Neutrophil (primary cell): Measurements from ENCODE around the gene PLXNB2.

Experiments
- H3K27ac ChIP-seq: fragments of 200-600 bp; sonication (generic); 2 replicates; pipeline ENCODE4 v1.5.1; 2016; ENCODE audit warnings: mild to moderate bottlenecking, moderate library complexity
- H3K27me3 ChIP-seq: fragments of 200-600 bp; sonication (generic); 2 replicates; pipeline ENCODE4 v1.6.0; 2016; ENCODE audit warnings: mild to moderate bottlenecking
- H3K36me3 ChIP-seq: fragments of 200-600 bp; sonication (generic); 2 replicates; pipeline ENCODE4 v1.5.1; 2017
- H3K4me1 ChIP-seq, 2 experiments: fragments of 200-600 bp in 1 of 2; sonication (generic) in 1 of 2; 1 replicate in 1 of 2; 2 replicates in 1 of 2; pipeline versions ENCODE4 v1.5.1 to v1.6.1; 2013 to 2016; ENCODE audit warnings: low read depth in 1 of 2, low read length in 1 of 2, mild to moderate bottlenecking in 1 of 2, moderate library complexity in 1 of 2; ENCODE audit not compliant: control insufficient read depth in 1 of 2, insufficient read depth in 1 of 2
- H3K4me3 ChIP-seq, 2 experiments: fragments of 200-600 bp in 1 of 2; sonication (generic) in 1 of 2; 1 replicate in 1 of 2; 2 replicates in 1 of 2; pipeline ENCODE4 v1.5.1; 2013 to 2016; ENCODE audit warnings: low read depth in 1 of 2, low read length in 1 of 2, mild to moderate bottlenecking in 1 of 2, moderate library complexity in 1 of 2
- H3K9me3 ChIP-seq: fragments of 200-600 bp; sonication (generic); 2 replicates; pipeline ENCODE4 v1.5.1; 2016
- TF ChIP-seq, protein P1 (sequence below): fragments of 200-600 bp; sonication (generic); IDR thresholded peaks from 2 replicates; pipeline ENCODE4 v1.5.1; 2016; ENCODE audit warnings: antibody characterized with exemption

The PLXNB2 gene

DNA sequence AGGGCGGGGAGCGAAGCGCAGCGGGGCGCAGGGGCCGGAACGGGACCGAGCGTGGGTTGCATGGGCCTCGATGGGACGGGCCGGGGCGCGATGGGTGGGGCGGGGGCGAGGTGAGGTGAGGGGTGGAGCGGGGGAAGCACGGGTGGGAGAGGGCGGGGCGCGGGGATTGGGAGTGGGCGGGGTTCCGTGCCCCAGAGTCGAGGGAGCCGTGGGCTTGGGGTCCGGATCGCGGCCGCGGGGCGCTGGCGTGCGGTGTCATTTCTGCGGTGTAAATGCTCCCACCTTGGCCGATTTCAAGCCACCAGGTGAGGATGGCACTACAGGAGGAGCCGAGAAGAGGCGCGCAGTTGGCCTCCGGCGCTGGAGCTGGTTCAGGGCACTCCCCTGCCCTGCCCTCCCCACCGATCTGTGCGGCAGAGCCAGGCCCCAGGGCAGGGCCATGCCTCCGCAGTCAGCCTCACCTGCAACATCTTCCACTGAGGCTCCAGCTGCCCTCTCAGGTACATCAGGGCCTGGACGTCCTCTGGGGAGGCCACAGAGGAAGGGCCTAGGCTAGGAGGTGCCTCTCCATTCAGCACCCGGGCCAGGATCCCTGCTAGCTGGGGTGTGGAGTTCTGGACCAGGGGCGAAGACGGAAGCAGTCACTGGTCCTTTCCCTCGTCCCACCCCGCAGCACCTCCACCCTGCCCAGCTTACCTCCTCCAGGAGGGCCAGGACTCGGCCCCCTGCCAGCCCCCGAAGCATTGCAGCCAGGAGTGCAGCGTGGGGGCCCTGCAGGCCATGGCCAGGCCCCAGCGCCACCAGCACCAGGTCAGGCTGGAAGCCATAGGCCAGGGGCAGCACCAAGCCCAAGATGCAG, 62.0 kb downstream of the PLXNB2 start:
- TF ChIP-seq, protein P1, sequence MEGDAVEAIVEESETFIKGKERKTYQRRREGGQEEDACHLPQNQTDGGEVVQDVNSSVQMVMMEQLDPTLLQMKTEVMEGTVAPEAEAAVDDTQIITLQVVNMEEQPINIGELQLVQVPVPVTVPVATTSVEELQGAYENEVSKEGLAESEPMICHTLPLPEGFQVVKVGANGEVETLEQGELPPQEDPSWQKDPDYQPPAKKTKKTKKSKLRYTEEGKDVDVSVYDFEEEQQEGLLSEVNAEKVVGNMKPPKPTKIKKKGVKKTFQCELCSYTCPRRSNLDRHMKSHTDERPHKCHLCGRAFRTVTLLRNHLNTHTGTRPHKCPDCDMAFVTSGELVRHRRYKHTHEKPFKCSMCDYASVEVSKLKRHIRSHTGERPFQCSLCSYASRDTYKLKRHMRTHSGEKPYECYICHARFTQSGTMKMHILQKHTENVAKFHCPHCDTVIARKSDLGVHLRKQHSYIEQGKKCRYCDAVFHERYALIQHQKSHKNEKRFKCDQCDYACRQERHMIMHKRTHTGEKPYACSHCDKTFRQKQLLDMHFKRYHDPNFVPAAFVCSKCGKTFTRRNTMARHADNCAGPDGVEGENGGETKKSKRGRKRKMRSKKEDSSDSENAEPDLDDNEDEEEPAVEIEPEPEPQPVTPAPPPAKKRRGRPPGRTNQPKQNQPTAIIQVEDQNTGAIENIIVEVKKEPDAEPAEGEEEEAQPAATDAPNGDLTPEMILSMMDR = no peak
- Histone ChIP-seq H3K27me3 (no peaks in the 10 kb centered on the region), H3K9me3 (no peaks in the 10 kb centered on the region), H3K27ac (peak overlapping the region; percentile 88), H3K4me3 (peak overlapping the region; percentile 72 to 86), H3K4me1 (peaks cover 62 to 69% of the 10 kb centered on the region in 2 experiments), H3K36me3 (peaks cover 42% of the 10 kb centered on the region)

DNA sequence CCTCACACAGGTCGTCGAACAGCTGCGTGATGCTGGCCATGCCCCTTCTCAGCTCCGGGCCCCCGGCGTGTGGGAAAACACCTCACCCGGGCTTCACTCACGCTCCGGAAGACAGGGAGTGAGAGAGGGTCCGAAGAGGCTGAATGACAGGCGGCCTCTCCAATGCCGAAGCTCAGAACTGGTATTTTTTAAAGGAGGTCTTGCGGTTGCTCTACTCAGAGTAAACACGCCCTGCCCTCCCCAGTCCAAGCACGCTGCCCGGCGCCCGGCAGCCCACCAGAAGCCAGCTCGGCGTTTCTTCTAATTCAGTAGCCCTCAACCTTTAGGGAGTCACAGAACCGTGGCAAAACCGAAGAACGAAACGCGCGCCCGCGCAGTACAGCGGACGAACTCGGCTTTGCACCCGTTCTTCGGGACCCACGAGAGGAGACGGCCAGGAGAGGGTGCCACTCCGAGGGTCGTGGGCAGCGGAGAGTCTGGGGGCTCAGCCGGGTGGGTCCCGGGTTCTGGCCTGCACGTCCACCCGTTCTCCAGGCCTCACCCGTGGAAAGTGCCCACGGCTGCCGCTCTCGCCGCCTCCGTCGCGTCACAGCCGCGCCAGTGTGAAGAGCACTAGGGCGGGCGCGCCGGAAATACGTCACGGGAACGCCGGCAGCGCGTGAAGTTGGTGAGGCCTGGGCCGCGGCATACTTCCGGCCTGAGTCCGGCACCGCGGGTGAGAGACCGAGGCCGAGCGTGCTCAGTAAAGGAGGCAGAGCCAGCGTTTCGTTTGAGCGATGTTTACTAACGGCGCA, 62.8 kb downstream of the PLXNB2 start, which contains the start of gene TUBGCP6:
TUBGCP6 (minus strand) TSS at position 604 of the 794 bp plus-strand sequence; CDS start at position 40, 564 bp downstream.
- Histone ChIP-seq H3K27ac (peak within 1 kb of the TSS; percentile 88), H3K9me3 (no peaks in the 10 kb centered on the region), H3K27me3 (no peaks in the 10 kb centered on the region), H3K4me1 (peaks cover 54 to 61% of the 10 kb centered on the region in 2 experiments), H3K36me3 (peaks cover 42% of the 10 kb centered on the region), H3K4me3 (peak within 1 kb of the TSS; percentile 72 to 86)
- TF ChIP-seq, protein P1 = peak; percentile 61

DNA sequence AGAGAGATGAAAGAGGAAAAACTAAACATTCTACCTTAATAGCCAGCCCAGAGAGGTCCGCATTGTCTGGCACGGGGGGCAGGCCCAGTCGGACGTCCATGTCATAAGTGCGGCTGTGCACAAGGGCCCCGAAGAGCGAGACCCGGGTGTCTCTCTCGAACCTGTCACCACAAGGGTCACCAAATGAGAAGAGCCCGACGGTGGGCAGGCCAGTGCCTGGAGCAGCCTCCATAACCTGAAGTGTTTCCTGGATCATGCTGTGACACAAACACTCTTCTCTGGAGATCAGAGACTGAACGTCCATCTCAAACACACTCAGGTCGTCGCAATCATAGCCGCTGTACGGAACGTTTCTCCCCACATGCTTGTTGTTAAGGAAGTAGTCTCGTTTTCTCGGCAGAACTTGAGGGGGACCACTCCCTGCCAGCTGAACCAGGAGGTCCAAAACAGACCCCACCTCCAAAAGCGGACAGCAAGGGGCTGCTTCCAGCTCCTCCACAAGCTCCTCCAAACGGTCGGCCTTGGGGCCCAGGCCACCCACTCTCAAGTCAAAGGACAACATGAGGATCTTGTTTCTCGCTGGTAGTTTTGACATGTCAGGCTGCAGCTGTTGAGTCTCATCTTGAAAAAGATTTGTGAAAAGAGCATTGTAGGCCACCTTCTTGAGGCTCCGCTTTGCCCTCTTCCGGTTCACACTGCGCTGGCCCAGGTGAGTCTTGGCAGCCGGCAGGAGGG, 63.6 kb downstream of the PLXNB2 start:
- H3K4me3 ChIP-seq = peak overlapping the region; percentile 72 to 86
- TF ChIP-seq, protein P1 = no peak

DNA sequence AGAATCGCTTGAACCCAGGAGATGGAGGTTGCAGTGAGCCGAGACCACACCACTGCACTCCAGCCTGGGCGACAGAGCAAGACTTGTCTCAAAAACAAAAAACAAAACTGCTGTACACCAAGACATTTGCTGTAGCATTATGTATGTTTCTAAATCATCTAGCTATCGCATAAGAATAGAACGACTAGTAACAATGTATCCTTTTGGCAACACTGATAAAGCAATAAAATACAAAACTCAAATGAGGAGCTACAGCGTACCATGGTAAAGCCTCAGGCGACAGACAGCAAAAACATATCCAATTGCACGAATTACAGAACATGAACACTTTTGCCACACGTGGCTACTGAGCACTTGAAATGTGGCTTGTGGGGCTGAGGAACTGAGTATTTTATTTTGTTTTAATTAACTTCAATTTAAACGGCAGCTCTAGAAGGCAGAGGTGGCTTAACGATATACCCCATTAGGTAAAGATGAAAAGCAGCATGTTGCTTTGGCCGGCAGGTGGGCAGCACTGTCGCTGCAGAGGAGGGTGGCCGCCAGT, 65.0 kb downstream of the PLXNB2 start:
- no peaks in the 10 kb centered on the region for H3K27me3 ChIP-seq
- H3K9me3 ChIP-seq = no peaks in the 10 kb centered on the region
- TF ChIP-seq, protein P1 = no peak
- H3K4me1 ChIP-seq = peaks cover 46 to 52% of the 10 kb centered on the region in 2 experiments
- no peak overlapping the region for H3K4me3 ChIP-seq
- H3K36me3 ChIP-seq = peaks cover 30% of the 10 kb centered on the region
- H3K27ac ChIP-seq = no peak overlapping the region

More for the DNA sequence above, 63.6 kb downstream of the PLXNB2 start:
- Histone ChIP-seq H3K9me3 (no peaks in the 10 kb centered on the region), H3K27me3 (no peaks in the 10 kb centered on the region), H3K27ac (peak overlapping the region; percentile 88), H3K36me3 (peaks cover 41% of the 10 kb centered on the region), H3K4me1 (peaks cover 52 to 59% of the 10 kb centered on the region in 2 experiments)

DNA sequence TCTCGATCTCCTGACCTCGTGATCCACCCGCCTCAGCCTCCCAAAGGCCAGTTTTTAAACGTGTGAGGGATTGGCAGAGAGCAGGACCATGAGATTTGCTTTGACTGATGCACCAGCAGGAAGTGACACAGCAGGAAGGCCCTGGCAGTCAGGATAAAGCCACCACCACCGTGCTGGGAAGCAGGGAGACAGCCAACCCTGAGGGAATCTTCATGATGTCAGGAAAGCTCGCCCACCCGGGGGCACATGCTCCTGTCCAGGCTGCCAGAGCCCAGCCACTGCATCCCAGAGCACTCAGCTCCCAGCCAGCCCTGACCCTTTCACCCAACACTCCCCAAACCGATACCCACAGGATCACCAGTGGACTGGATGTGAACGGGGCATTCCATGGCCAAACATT, 68.7 kb downstream of the PLXNB2 start:
- Histone ChIP-seq H3K27ac (no peak overlapping the region), H3K36me3 (peaks cover 23% of the 10 kb centered on the region), H3K4me3 (no peak overlapping the region), H3K9me3 (no peaks in the 10 kb centered on the region), H3K4me1 (peaks cover 28 to 29% of the 10 kb centered on the region in 2 experiments), H3K27me3 (no peaks in the 10 kb centered on the region)
- TF ChIP-seq, protein P1 = no peak
